ENCODE data around the gene PRRG4. TPM values are rescaled to one million over a fixed set of nuclear protein-coding genes. Genes with fewer than 3 reads are reported as not detected.
"Not testable (repeated sequence)": the region's sequence is repeated elsewhere in the genome, so short reads cannot be mapped to it uniquely, and the experiment has no call there.

Gene PRRG4
- 0.66 and 1.0 TPM in 2 replicates for total RNA-seq

DNA sequence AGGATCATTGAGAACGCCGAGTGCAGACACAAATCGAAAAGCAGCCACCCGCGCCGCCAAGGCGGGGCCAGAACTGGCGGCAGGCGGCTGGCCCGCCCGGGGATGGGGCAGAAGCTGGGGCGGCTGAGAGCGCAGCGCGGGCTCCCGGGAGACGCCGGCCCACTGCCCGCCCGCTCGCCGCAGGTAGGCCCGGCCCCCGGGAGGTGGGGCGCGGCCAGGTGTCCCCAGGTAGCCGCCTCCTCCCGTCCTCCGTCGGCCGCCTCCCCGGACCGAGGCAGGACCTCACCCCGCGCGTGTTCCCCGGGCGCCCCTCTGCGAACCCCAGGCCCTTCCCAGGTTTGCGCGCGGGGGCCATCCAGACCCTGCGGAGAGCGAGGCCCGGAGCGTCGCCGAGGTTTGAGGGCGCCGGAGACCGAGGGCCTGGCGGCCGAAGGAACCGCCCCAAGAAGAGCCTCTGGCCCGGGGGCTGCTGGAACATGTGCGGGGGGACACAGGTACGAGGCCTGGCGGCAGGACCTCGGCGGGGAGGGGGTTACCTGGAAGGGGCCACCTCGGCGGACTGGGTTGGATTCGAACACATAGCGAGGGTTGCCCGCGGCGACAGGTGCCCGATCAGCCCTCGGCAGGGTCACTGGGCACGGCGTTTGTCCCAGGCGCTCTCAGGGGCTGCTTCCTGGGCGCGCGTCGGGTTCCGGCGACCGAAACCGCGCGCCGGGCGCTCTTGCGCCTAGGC lies at the start of gene PRRG4:
Gene PRRG4 (plus strand): TSS at position 248 of the 733 bp plus-strand sequence. CDS start 603 bp downstream, outside the sequence.
- intact Hi-C loops (cut with micrococcal nuclease): loop anchor here (2.0 kb wide), 2 partner anchors 21 to 63 kb away; partner anchors contain the start of gene QSER1

DNA sequence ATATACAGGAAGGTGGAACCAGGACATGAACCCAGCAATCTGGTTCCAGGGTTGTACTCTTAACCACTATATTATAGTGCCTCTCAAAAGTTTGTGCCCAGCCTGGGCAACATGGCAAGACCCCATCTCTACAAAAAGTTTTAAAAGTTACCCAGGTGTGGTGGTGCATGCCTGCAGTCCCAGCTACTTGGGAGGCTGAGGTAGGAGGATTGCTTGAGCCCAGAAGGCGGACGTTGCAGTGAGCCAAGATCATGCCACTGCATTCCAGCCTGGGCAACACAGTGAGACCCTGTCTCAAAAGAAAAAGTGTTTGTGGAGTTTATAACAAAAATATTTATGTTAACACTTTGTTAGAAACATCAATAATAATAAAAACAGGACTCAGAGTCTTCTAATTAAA lies 48.9 kb upstream of the PRRG4 start:
- intact Hi-C loops (cut with micrococcal nuclease): not testable (repeated sequence)

DNA sequence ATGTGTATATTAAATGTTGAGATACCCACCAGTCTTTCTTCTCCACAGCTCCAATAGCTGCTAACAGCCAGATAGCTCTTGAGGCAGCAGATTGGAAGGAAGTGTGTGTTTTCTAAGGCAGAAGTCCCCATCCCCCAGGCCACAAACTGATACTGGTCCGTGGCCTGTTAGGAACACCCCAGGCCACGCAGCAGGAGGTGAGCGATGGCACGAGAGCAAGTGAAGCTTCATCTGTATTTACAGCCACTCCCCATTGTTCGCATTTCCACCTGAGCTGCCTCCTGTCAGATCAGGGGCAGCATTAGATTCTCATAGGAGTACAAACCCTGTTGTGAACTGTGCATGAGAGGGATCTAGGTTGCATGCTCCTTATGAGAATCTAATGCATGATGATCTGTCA lies 48.0 kb upstream of the PRRG4 start:
- intact Hi-C loops (cut with micrococcal nuclease): no loop called here

DNA sequence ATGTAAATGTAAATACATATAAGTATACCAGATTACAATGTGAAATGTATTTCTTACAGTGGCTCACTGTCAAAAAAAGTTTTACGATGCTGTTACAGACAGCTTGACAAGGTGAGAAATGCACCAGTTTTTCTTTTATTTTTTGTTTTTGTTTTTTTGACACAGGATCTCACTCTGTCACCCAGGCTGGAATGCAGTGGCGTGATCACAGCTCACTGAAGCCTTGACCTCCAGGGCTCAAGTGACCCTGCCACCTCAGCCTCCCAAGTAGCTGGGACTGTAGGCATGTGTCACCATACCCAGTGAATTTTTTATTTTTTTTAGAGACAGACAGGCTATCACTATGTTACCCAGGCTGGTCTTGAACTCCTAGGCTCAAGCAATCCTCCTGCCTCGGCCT lies 44.5 kb upstream of the PRRG4 start:
- intact Hi-C loops (cut with micrococcal nuclease): no loop called here

DNA sequence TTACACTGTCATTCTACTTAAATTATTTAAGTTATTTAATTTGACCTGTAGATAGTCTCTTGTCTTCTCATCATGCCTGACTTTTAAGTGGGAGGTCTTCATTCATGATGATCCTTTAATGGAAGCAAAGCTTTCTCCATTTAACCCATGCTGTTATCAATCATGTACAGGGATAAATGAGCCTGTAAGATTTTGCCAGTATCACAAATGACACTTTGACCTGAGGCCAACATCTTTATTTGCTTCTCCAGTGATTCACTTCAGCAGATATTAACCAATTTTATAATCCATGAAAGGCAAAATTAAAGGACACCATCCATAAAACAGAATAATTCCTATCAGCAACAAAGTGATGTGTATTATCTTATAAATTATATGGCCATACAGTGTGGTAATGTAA lies 42.9 kb upstream of the PRRG4 start:
- intact Hi-C loops (cut with micrococcal nuclease): no loop called here

DNA sequence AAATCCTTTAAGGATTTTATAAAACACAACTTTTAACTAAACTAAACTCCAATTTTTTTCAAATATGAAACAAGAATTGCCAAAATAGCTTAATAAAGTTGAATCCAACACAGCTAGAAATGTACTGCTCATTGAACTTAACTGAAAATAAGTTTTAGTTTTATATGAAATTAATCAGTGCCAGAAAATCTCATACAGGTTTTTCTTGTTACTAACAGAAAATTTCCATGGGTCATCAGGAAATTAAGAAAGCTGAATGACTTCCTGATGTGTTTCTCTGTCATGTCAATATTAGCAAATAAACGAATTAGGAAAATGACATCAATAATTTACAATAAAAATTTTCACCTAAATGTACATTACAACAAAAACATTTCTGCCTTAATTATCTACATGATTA lies 38.8 kb upstream of the PRRG4 start:
- intact Hi-C loops (cut with micrococcal nuclease): no loop called here

DNA sequence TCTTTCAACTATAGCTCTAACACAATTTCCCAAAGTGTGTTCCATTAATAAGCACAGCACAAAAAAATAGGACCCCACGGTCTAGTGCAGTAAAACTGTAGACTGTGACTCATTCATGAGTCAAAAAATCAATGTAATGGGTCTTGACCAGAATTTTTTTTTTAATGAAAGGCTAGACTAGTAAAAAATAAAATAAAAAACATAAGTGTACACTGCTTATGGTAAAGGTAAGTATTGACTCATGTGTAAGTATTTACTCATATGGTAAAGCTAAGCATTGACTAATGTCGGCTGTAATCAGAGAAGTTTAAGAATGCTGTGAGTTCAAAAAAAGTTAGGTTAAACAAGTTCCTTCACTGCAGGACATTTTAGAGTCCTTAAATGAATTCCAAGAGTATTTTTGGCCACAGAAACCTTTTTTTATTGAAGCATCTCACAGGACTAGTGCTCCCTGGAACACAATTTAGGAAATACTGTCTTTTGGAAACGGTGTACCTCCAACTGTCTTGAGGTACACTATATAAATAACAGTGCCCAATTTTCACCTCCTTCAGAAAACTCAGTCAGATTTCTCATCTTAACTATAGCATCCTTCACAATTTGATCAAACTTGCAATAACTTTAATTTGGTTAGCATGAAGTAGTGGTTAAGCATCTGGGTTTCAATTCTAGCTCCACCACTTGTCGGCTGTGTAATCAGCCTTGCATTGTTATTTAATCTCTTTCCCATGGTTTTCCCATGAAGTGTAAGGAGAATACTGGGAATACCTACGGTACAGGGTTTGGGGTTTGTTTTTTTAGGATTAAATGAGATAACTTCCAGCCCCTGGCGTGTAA lies 37.4 kb upstream of the PRRG4 start:
- intact Hi-C loops (cut with micrococcal nuclease): loop anchor here (2.0 kb wide), 1 partner anchor 44 kb away; no protein-coding TSS in a partner anchor

DNA sequence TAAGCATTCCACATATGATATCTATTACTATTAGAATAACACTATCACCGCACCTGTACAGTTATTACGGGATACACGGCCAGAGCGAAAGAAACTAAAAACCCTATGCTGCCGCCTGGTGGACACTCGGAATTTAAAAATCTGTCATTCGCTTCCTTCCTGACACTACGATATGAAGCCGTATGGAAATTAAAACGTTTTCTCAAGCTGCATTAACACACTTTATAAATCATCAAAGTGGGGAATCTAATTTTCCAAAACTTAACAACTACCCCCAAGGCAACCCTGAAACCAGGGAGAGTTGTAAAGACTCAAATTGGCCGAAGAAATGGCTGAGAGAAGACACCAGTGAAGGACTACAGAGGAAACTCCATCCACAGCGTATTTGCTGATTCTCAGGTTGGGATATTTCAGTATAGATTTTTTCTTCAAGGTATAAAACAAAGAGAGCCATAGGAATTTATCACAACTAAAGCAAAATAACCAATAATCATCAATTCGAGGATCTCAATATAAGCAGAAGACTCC lies 36.7 kb upstream of the PRRG4 start:
- intact Hi-C loops (cut with micrococcal nuclease): loop anchor here (1.0 to 2.0 kb wide), 2 partner anchors 44 to 419 kb away; no protein-coding TSS in a partner anchor

DNA sequence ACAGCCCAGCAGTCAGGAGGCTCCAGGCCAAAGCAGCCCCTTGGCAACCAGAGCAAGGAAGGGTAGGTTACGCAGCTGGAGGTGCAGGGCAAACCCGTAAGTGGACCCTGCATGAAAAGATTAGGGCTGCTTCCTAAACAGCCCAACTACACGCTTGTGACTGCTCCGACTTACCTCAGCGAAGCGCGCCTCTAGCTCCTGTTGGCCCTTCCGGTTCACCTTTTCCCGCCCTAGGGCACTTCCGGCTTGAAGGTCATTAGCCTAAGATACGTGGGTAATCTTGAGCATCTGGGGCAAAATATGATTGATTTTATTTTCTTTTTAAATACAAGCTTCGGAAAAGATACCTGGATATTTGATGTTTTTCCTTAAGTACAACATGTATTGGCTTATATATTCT lies 35.3 kb upstream of the PRRG4 start, which contains the start of gene CCDC73:
Gene CCDC73 (minus strand): TSS at position 224 of the 400 bp plus-strand sequence. CDS start 34,419 bp downstream, outside the sequence.
- intact Hi-C loops (cut with micrococcal nuclease): no loop called here

DNA sequence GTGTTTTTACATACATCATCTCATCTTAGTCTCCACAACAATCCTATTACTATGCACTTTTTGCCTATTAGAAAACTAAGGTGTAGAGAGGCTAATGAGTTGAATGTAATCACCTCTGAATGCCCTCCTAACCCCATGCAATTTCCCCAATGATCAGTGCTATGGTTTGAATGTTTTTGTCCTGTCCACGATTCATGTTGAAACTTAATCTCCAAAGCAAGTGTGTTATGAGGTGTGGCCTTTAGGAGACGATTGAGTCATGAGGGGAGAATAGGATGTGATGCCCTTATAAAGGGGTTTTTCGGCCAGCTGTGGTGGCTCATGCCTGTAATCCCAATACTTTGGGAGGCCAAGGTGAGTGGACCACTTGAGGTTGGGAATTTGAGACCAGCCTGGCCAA lies 33.3 kb upstream of the PRRG4 start:
- intact Hi-C loops (cut with micrococcal nuclease): no loop called here

DNA sequence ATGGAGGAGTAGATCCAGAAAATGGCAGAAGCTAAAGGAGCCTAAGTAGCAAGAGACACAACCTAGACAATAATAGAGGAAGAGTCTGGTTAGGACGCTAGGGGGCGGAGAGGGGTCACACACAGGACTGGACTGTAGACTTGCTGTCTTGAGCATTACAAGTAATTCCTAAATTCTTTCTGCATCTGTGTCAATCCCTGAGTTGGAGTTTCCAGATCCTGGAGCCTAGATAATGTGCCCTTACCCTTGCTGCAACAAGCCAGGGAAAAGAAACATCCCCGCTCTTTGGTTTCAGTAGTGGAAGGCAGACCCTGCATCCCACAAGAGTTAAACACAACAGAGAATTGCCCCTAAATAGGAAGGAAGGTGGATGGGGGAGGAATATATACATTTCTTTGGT lies 20.4 kb upstream of the PRRG4 start:
- intact Hi-C loops (cut with micrococcal nuclease): loop anchor here (2.0 kb wide), 2 partner anchors 19 to 255 kb away; partner anchors contain the start of gene PRRG4

DNA sequence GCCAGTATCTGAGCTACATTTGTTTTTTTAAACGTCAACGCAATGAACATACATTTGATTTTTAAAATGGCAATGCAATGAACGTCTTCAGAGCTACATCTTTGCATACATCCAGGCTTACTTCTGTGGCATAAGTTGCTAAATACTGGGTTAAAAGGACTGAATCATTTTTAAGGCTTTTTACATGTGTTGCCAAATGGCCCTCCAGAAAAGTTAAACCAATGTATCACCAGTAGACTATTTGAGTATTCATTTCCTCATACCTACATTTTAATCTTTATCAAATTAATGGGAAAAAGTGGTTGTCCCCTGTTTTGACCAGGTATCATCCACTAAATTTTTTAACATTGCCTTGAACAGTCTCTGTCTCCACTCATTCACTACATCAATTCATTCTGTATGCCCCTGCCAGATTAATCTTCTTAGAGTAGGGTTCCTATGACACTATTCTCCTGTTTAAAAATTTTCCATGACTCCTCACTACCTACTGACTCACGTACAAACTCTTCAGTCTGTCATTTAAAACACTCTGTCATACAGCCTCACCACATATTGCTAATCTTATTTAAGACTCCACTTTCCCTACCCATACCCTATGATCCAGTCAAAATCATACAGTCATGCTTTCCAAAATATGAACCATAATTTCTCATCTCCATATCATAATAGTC lies 12.4 kb upstream of the PRRG4 start:
- intact Hi-C loops (cut with micrococcal nuclease): no loop called here

DNA sequence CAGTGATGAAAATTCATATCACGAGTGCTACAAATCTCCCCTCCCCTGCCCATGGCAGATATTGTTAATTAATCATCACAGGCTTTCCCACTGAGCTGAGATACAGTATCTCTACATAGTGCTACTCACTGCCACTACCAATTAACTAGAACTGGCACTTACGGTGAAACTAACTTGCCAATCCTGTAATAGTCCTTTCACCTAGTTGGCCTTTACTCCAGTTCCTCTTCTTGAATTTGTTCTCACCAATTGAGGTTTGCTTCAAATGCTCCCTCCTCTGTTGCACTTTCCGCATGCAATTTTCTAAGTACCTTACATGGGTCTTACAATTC lies 11.9 kb upstream of the PRRG4 start:
- intact Hi-C loops (cut with micrococcal nuclease): no loop called here

DNA sequence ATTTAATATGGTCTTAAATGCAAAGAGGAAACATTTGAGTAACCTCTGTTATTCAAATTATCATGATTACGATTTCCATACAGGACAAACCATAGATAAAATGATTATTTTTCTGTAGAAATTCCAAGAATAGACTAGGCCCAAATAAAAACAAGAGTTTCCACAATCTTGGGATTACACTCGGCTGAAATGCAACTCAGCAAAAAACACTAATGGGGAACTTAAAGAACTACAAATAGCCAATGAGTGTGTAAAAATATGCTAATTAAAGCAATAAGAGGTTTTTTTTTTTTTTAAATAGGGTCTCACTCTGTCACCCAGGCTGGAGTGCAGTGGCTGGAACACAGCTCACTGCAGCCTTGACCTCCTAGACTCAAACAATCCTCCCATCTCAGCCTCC lies 10.5 kb upstream of the PRRG4 start:
- intact Hi-C loops (cut with micrococcal nuclease): no loop called here

DNA sequence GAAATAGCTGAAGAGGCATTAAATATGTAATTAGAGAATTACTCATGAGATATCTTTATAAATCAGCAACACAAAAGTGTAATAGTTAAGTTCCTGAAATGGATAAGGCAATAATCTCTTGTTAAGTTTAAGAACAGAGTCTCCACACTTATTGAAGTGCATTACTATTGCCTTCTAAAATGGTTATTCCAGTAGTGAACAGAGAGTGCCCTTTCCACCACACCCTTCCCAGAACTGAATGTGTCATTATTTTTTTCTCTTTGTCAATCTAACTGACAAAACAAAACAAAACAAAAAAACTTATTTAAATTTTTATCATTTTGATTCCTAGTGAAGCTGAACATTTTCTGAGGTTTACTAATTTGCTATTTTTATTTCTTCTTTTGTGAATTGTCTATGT lies 9.2 kb upstream of the PRRG4 start:
- intact Hi-C loops (cut with micrococcal nuclease): no loop called here

DNA sequence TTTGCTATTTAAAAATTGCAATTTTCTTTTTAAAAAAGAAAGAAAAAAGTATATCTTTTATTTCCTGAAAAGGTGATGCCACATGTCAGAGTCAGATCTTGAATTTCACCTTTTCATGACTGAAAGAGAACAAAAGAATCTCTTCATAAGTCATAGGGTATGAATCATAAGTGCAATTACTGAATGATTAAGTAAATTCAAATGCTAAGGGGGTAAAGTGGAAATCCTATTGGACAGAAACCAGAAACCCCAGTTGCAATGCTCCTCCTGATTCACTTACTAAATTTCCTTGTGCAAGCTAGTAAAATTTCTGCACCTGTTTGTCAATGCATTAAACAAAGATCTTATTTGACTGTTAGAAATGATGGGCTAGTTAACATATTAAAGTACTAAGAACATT lies 8.2 kb upstream of the PRRG4 start:
- intact Hi-C loops (cut with micrococcal nuclease): no loop called here

DNA sequence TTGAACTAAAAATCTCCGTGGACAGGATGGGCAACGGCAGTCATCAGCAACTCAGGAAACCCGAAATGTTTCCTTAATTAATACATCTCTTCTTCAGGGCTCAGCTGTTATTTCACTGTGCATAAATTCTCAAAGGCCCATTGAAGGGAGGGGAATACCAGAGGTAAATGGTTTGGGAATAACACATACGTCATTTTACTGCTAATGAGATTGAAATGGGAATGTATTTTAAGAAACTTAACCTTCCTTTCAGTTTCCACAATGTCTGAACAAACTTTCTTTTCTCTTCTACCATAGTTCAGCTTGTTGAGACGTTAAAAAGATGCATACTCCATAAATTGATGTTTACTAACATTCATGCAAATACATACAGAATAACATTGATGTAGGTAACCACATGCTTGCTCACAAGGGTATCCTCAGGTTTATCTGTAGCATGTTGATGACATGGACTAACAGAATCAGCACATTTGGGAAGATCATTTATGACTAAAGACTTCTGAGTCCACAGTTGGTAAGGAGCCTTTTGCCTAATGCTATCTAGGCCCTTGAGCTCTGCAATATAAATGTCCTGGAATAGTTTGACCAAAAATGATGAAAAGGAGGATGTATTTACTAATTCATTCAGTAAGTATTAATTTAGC lies 7.7 kb upstream of the PRRG4 start:
- intact Hi-C loops (cut with micrococcal nuclease): no loop called here

DNA sequence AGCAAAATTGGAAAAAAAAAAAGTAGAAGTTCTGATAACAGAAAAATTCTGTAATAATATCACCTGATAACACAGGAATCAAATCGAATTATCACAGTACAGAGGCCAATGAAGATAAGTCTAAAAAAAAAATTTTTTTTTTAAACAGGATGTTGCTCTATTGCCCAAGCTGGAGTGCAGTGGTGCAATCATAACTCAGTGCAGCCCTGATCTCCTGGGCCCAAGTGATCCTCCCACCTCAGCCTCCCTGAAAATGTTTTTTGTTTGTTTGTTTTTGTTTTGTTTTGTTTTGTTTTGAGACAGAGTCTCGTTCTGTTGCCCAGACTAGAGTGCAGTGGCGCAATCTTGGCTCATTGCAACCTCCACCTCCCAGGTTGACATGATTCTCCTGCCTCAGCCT lies 6.1 kb upstream of the PRRG4 start:
- intact Hi-C loops (cut with micrococcal nuclease): not testable (repeated sequence)

DNA sequence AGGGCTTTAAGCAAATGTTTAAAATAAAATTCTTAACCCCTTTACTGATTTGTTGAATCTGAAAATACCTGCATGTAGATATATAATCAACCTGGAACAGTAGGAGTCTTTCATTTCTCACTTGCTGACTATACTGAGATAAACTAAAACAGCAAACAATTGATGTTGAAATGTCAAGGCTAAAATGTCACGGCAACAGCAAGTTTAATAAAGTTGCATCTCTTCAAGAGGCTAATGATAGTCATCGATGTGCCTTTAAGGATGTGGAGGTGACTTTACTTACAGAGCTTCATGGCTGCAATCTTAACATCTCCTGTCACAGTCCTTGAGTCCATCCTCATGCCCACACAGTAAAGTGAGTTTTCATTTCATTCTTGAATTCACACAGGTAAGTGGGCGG lies 3.6 kb upstream of the PRRG4 start:
- intact Hi-C loops (cut with micrococcal nuclease): no loop called here

DNA sequence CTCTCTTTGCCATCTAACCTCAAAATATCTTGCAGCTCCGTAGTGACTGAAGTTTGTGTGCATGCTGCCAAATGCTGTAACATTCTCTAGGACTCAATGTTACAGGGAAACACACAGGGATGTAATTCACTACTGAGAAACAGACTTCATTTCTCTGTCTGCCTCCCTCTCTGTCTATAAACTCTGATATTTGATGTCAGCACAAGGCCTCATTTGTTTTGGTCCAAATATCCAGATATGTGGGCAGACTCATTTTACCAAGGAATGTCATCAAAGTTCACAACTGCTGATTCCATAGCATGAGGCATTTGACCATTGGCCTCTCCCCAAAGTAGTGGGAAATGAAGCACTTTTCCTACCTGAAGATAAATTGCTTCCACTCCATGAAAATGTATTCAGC lies 2.5 kb upstream of the PRRG4 start:
- intact Hi-C loops (cut with micrococcal nuclease): no loop called here

DNA sequence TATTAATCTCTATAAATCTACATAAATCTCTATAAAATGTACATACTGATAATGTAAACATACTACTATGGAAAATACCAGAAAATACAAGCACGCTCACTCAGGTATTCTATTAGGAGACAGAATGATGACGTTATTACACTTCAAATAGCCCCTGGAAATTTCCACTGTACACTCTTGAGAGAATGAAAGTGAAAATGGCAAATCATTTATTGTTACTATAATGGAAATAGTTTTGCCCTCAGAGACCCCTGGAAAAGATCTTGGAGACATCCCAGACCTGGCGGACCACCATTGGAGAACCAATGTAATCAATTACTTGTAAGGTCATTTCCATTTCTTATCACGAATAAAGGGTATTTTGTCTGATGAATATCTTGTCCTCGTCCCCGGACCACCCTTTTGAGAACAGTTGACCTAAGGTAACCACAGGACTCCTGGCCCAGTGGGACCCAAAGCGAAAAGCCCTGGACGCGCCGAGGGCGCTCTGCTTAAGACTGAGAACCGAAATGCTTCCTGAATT lies 509 bp upstream of the PRRG4 start:
- intact Hi-C loops (cut with micrococcal nuclease): loop anchor here (2.0 kb wide), 1 partner anchor 20 kb away; no protein-coding TSS in a partner anchor

Measured in T-helper 2 cell treated with Interferon-gamma antibody and Interleukin-4, amounts not matched to agents 100 ng/mL and 5 ng/mL, for 36 hours (primary cell).